ENCODE data around the gene NGEF. TPM values are rescaled to one million over a fixed set of nuclear protein-coding genes. Genes with fewer than 3 reads are reported as not detected.

NGEF gene
- total RNA-seq, 1 donor from 2014 or later, result 0.16 TPM

- no peak for DNase-seq
- Histone ChIP-seq H3K27ac (replicated peaks) (no peak overlapping the region), H3K4me3 (no peak overlapping the region), H3K36me3 (no peaks in the 10 kb centered on the region), H3K27me3 (ENCODE audit: low read depth) (peaks cover 52% of the 10 kb centered on the region), H3K4me1 (peaks cover 16% of the 10 kb centered on the region), H3K9me3 (replicated peaks) (no peaks in the 10 kb centered on the region)
- no peak for TF ChIP-seq CTCF (IDR thresholded peaks at IDR 0.05; ENCODE audit: borderline replicate concordance)
- intact Hi-C loops (cut with micrococcal nuclease), result no loop called here
Measured at GRCh38 chr2:233048569-233049193, 35.6 kb upstream of the NGEF start.

GRCh38 chr2:233047667-233048066, 34.6 kb upstream of the NGEF start:
- H3K9me3 ChIP-seq (replicated peaks), result no peaks in the 10 kb centered on the region
- no peaks in the 10 kb centered on the region for H3K36me3 ChIP-seq
- no peak overlapping the region for H3K27ac ChIP-seq (replicated peaks)
- H3K27me3 ChIP-seq (ENCODE audit: low read depth), result peaks cover 43% of the 10 kb centered on the region
- intact Hi-C loops (cut with micrococcal nuclease), result no loop called here
- peaks cover 16% of the 10 kb centered on the region for H3K4me1 ChIP-seq
- no peak overlapping the region for H3K4me3 ChIP-seq
- no peak for DNase-seq
- TF ChIP-seq CTCF (IDR thresholded peaks at IDR 0.05; ENCODE audit: borderline replicate concordance), result no peak

- Histone ChIP-seq H3K4me1 (peaks cover 12% of the 10 kb centered on the region), H3K36me3 (no peaks in the 10 kb centered on the region), H3K27me3 (ENCODE audit: low read depth) (peaks cover 41% of the 10 kb centered on the region), H3K4me3 (no peak overlapping the region), H3K27ac (replicated peaks) (no peak overlapping the region), H3K9me3 (replicated peaks) (no peaks in the 10 kb centered on the region)
- no peak for TF ChIP-seq CTCF (IDR thresholded peaks at IDR 0.05; ENCODE audit: borderline replicate concordance)
- DNase-seq, result no peak
- intact Hi-C loops (cut with micrococcal nuclease), result no loop called here
Measured at GRCh38 chr2:233047206-233047605, 34.1 kb upstream of the NGEF start.

- Histone ChIP-seq H3K27me3 (ENCODE audit: low read depth) (peaks cover 42% of the 10 kb centered on the region), H3K9me3 (replicated peaks) (no peaks in the 10 kb centered on the region), H3K4me1 (peaks cover 6% of the 10 kb centered on the region), H3K4me3 (no peak overlapping the region), H3K27ac (replicated peaks) (no peak overlapping the region), H3K36me3 (no peaks in the 10 kb centered on the region)
- TF ChIP-seq CTCF (IDR thresholded peaks at IDR 0.05; ENCODE audit: borderline replicate concordance), result no peak
- intact Hi-C loops (cut with micrococcal nuclease), result no loop called here
- DNase-seq, result no peak
Measured at GRCh38 chr2:233044974-233045605, 32.0 kb upstream of the NGEF start.

GRCh38 chr2:233042549-233042948, 29.5 kb upstream of the NGEF start:
- intact Hi-C loops (cut with micrococcal nuclease), result no loop called here
- Histone ChIP-seq H3K4me1 (peaks cover 6% of the 10 kb centered on the region), H3K4me3 (no peak overlapping the region), H3K9me3 (replicated peaks) (no peaks in the 10 kb centered on the region), H3K27me3 (ENCODE audit: low read depth) (peaks cover 27% of the 10 kb centered on the region), H3K27ac (replicated peaks) (no peak overlapping the region), H3K36me3 (no peaks in the 10 kb centered on the region)
- DNase-seq, result no peak
- no peak for TF ChIP-seq CTCF (IDR thresholded peaks at IDR 0.05; ENCODE audit: borderline replicate concordance)

All from left ventricle myocardium inferior (tissue), 1 donor.